HEK293 (cell line): Measurements from ENCODE around the gene KITLG.

Experiments
- CTCF ChIA-PET: fragments of 350-600 bp; formaldehyde crosslinking; extraction: SDS; loops from one replicate; lab custom pipeline; 2021; ENCODE audit warnings: antibody characterized with exemption; lab: Yijun Ruan, JAX
- POLR2A ChIA-PET: fragments of 300-600 bp; formaldehyde crosslinking; extraction: SDS; loops from one replicate; lab custom pipeline; 2020; ENCODE audit warnings: antibody characterized with exemption, inconsistent platforms; lab: Yijun Ruan, JAX
- H3K27ac ChIP-seq: fragments of 200-500 bp; sonication (Bioruptor generic); 2 replicates; pipeline ENCODE4 v1.5.1; 2014; ENCODE audit warnings: low read depth, low read length, control low read depth, inconsistent platforms; ENCODE audit errors: extremely low read depth
- H3K36me3 ChIP-seq, 2 experiments: fragments of 200-500 bp in 1 of 2; sonication (Bioruptor generic) in 1 of 2; 1 replicate in 1 of 2; 2 replicates in 1 of 2; pipeline ENCODE4 v1.5.1; 2014 to 2017; ENCODE audit warnings: inconsistent platforms in 2 of 2, low read length in 2 of 2; ENCODE audit not compliant: control insufficient read depth in 2 of 2, insufficient read depth in 1 of 2
- H3K4me1 ChIP-seq: fragments of 200-500 bp; sonication (Bioruptor generic); 2 replicates; pipeline ENCODE4 v1.5.1; 2014; ENCODE audit warnings: mild to moderate bottlenecking, low read length, inconsistent platforms; ENCODE audit not compliant: control insufficient read depth, insufficient read depth
- H3K4me3 ChIP-seq: 2 replicates; pipeline ENCODE4 v1.5.1; 2011; ENCODE audit warnings: low read depth, mild to moderate bottlenecking, control low read depth, low read length, moderate library complexity
- H3K9me3 ChIP-seq: fragments of 200-500 bp; sonication (Bioruptor generic); 2 replicates; pipeline ENCODE4 v1.5.1; 2014; ENCODE audit warnings: low read depth, low read length, inconsistent platforms; ENCODE audit not compliant: control insufficient read depth, insufficient read depth
- AEBP2 ChIP-seq: fragments of 450-650 bp; formaldehyde crosslinking; IDR thresholded peaks from 2 replicates; pipeline ENCODE4 v1.5.1; 2016; ENCODE audit warnings: missing biosample characterization, missing genetic modification characterization, borderline replicate concordance
- FEZF1 ChIP-seq: fragments of 450-650 bp; formaldehyde crosslinking; IDR thresholded peaks from 2 replicates; pipeline ENCODE4 v1.5.1; 2016; ENCODE audit warnings: missing biosample characterization, missing genetic modification characterization
- OSR2 ChIP-seq: fragments of 450-650 bp; formaldehyde crosslinking; IDR thresholded peaks from 2 replicates; pipeline ENCODE4 v1.5.1; 2016; ENCODE audit warnings: missing biosample characterization, missing genetic modification characterization
- SCRT2 ChIP-seq: fragments of 450-650 bp; formaldehyde crosslinking; IDR thresholded peaks from 2 replicates; pipeline ENCODE4 v1.5.1; 2016; ENCODE audit warnings: missing biosample characterization, missing genetic modification characterization
- WT1 ChIP-seq: fragments of 450-650 bp; formaldehyde crosslinking; IDR thresholded peaks from 2 replicates; pipeline ENCODE4 v1.5.1; 2016; ENCODE audit warnings: missing biosample characterization, missing genetic modification characterization
- ZBTB44 ChIP-seq: fragments of 450-650 bp; IDR thresholded peaks from 2 replicates; pipeline ENCODE4 v1.5.1; 2018; ENCODE audit warnings: missing biosample characterization, mild to moderate bottlenecking, missing genetic modification characterization
- ZFP37 ChIP-seq: fragments of 450-650 bp; formaldehyde crosslinking; IDR thresholded peaks from 2 replicates; pipeline ENCODE4 v1.5.1; 2016; ENCODE audit warnings: missing biosample characterization, missing genetic modification characterization
- ZNF133 ChIP-seq: fragments of 450-650 bp; formaldehyde crosslinking; IDR thresholded peaks from 2 replicates; pipeline ENCODE4 v1.5.1; 2016; ENCODE audit warnings: missing biosample characterization, missing genetic modification characterization
- ZNF138 ChIP-seq: fragments of 450-650 bp; formaldehyde crosslinking; IDR thresholded peaks from 2 replicates; pipeline ENCODE4 v1.5.1; 2016; ENCODE audit warnings: missing biosample characterization, missing genetic modification characterization, borderline replicate concordance
- ZNF16 ChIP-seq: fragments of 450-650 bp; formaldehyde crosslinking; IDR thresholded peaks from 2 replicates; pipeline ENCODE4 v1.5.1; 2016; ENCODE audit warnings: low read depth, missing biosample characterization, missing genetic modification characterization
- ZNF169 ChIP-seq: fragments of 450-650 bp; formaldehyde crosslinking; IDR thresholded peaks from 2 replicates; pipeline ENCODE4 v1.5.1; 2016; ENCODE audit warnings: missing biosample characterization, missing genetic modification characterization
- ZNF24 ChIP-seq: fragments of 450-650 bp; formaldehyde crosslinking; IDR thresholded peaks from 2 replicates; pipeline ENCODE4 v1.5.1; 2016; ENCODE audit warnings: missing biosample characterization, missing genetic modification characterization
- ZNF311 ChIP-seq: fragments of 450-650 bp; formaldehyde crosslinking; IDR thresholded peaks from 2 replicates; pipeline ENCODE4 v1.5.1; 2017; ENCODE audit warnings: missing biosample characterization, missing genetic modification characterization, borderline replicate concordance
- ZNF335 ChIP-seq: fragments of 450-650 bp; formaldehyde crosslinking; conservative IDR thresholded peaks from 2 replicates; pipeline ENCODE4 v1.5.1; 2016; ENCODE audit warnings: missing biosample characterization, missing genetic modification characterization
- ZNF416 ChIP-seq: fragments of 450-650 bp; formaldehyde crosslinking; IDR thresholded peaks from 2 replicates; pipeline ENCODE4 v1.5.1; 2016; ENCODE audit warnings: missing biosample characterization, missing genetic modification characterization
- ZNF514 ChIP-seq: fragments of 450-650 bp; formaldehyde crosslinking; IDR thresholded peaks from 2 replicates; pipeline ENCODE4 v1.5.1; 2016; ENCODE audit warnings: missing biosample characterization, missing genetic modification characterization
- TF ChIP-seq, protein P1 (sequence below): fragments of 450-650 bp; formaldehyde crosslinking; IDR thresholded peaks from 2 replicates; pipeline ENCODE4 v1.5.1; 2016; ENCODE audit warnings: missing biosample characterization, missing genetic modification characterization
- TF ChIP-seq, protein P2 (sequence below): fragments of 450-650 bp; formaldehyde crosslinking; IDR thresholded peaks from 2 replicates; pipeline ENCODE4 v1.5.1; 2016; ENCODE audit warnings: missing biosample characterization, missing genetic modification characterization

Gene KITLG

DNA sequence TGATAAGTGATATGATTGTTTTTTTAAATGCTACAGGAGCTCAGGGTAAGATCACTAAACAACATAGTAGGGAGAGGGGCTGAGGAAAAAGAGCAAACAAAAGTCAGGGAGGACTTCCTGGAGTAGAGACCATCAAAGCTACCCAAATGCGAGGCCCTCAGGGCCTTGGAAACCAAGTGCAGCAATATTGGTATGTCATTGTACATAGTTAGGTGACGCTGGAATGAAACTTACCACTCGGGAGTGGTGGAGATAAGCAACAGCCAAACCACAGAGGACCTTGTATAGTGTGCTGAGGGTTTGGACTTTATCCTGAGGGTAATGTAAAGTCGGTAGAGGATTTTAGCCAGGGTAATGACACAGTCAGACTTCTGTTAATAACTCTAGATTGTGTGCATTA is 13.8 kb downstream of the KITLG start:
- H3K36me3 ChIP-seq, result no peaks in the 10 kb centered on the region
- no peak overlapping the region for H3K4me3 ChIP-seq
- CTCF ChIA-PET, result interaction anchor here (0.7 to 3.6 kb wide), 3 partner anchors 12 to 56 kb away, joined by 3 to 14 read pairs (median 3); no protein-coding TSS in a partner anchor
- no peak for TF ChIP-seq ZNF138 (tag by site-specific recombination)
- TF ChIP-seq, protein P1, sequence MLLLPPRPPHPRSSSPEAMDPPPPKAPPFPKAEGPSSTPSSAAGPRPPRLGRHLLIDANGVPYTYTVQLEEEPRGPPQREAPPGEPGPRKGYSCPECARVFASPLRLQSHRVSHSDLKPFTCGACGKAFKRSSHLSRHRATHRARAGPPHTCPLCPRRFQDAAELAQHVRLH (tag by site-specific recombination), result 0 out of 2 replicates have a peak, but pooled peaks have one; percentile 34
- TF ChIP-seq ZNF16 (tag by site-specific recombination), result no peak
- 0 out of 2 replicates have a peak, but pooled peaks have one; percentile 5 for TF ChIP-seq SCRT2 (tag by site-specific recombination)
- no peak for TF ChIP-seq ZNF133 (tag by site-specific recombination)
- no peak for TF ChIP-seq WT1
- no peak for TF ChIP-seq ZNF169 (tag by site-specific recombination)
- TF ChIP-seq ZFP37 (tag by site-specific recombination), result no peak
- TF ChIP-seq AEBP2 (tag by site-specific recombination), result no peak
- no peak for TF ChIP-seq ZNF416 (tag by site-specific recombination)
- 0 out of 2 replicates have a peak, but pooled peaks have one; percentile 11 for TF ChIP-seq ZNF335
- TF ChIP-seq ZNF311, result no peak
- peak; percentile 39; the same call in 1 of the 2 replicates for TF ChIP-seq ZBTB44 (tag by site-specific recombination)
- TF ChIP-seq, protein P2, sequence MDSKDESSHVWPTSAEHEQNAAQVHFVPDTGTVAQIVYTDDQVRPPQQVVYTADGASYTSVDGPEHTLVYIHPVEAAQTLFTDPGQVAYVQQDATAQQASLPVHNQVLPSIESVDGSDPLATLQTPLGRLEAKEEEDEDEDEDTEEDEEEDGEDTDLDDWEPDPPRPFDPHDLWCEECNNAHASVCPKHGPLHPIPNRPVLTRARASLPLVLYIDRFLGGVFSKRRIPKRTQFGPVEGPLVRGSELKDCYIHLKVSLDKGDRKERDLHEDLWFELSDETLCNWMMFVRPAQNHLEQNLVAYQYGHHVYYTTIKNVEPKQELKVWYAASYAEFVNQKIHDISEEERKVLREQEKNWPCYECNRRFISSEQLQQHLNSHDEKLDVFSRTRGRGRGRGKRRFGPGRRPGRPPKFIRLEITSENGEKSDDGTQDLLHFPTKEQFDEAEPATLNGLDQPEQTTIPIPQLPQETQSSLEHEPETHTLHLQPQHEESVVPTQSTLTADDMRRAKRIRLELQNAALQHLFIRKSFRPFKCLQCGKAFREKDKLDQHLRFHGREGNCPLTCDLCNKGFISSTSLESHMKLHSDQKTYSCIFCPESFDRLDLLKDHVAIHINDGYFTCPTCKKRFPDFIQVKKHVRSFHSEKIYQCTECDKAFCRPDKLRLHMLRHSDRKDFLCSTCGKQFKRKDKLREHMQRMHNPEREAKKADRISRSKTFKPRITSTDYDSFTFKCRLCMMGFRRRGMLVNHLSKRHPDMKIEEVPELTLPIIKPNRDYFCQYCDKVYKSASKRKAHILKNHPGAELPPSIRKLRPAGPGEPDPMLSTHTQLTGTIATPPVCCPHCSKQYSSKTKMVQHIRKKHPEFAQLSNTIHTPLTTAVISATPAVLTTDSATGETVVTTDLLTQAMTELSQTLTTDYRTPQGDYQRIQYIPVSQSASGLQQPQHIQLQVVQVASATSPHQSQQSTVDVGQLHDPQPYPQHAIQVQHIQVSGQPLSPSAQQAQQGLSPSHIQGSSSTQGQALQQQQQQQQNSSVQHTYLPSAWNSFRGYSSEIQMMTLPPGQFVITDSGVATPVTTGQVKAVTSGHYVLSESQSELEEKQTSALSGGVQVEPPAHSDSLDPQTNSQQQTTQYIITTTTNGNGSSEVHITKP (tag by site-specific recombination), result peak; percentile 37; the same call in 1 of the 2 replicates
- peak; percentile 44; the same call in 1 of the 2 replicates for TF ChIP-seq FEZF1
- no peak overlapping the region for H3K27ac ChIP-seq
- H3K9me3 ChIP-seq, result no peaks in the 10 kb centered on the region
- POLR2A ChIA-PET, result interaction anchor here (1.1 to 1.8 kb wide), 2 partner anchors 12 to 14 kb away, joined by 3 to 12 read pairs; partner anchors contain the start of gene KITLG
- H3K4me1 ChIP-seq, result peaks cover 23% of the 10 kb centered on the region

GRCh38 chr12:88562846-88563582 is 17.3 kb downstream of the KITLG start:
- Histone ChIP-seq H3K36me3 (no peaks in the 10 kb centered on the region), H3K9me3 (no peaks in the 10 kb centered on the region), H3K4me3 (no peak overlapping the region), H3K27ac (no peak overlapping the region), H3K4me1 (peaks cover 25% of the 10 kb centered on the region)
- CTCF ChIA-PET, result interaction anchor here (0.6 to 1.3 kb wide), 3 partner anchors 15 to 903 kb away, joined by 3 to 5 read pairs (median 3); no protein-coding TSS in a partner anchor
- TF ChIP-seq ZNF514 (tag by site-specific recombination) (no peak), ZNF24 (no peak), OSR2 (tag by site-specific recombination) (no peak)
- POLR2A ChIA-PET, result interaction anchor here (1.1 kb wide), 1 partner anchor 9 kb away, joined by 5 read pairs; no protein-coding TSS in a partner anchor
